ENCODE results near the gene WDR54. TPM values are rescaled to one million over a fixed set of nuclear protein-coding genes. Genes with fewer than 3 reads are reported as not detected.

The WDR54 gene
- total and polyA plus RNA-seq, 7 donors: 3.0 to 13.6 (median 8.0) TPM

DNA sequence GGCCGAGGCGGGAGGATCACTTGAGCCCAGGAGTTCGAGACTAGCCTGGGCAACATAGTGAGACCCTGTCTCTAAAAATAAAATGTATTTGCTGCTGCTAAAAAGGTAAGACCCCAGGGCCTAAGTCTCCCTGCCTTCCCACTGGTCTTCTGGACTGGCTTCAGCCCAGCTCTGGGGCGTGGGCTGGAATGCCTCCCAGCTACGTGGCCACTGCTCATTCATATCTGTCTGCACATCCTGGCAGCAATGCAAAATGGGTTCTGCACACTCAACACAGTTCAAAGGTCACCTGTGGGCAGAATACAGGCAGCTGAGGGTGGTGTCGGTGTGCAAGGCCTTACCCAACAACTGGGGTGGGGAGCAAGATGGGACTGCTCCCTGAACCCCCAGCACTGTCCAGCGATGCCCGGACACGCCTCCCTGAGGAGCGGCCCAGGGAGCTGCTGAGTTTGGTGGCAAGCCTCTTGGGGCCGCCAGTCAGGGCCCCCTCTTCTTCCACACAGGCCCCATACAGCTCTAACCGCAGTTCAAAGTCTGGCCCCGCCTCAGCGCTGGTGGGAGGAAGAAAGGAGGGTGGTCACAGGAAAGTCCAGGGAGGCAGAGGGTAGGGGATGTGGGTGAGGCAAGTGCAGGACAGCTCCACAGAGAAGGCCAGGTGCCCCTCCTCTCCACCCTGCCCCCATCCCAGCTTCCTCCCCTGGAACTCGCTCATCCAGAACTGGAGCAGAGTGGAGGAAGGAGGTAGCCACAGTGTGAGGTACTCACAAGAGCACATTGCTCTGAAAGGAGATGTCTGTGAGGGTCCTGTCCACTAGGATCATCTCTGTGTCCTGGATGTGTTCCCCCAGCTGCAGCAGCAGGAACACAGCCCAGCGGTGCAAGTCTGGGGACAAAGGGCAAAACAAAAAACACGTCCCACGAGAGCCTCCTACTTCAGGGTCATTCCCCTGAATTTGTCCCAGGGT lies 8.2 kb downstream of the WDR54 start:
- Histone ChIP-seq H3K9me3 (no peaks in the 10 kb centered on the region), H3K27me3 (no peaks in the 10 kb centered on the region), H3K36me3 (peaks cover 0 to 77% (median 31%) of the 10 kb centered on the region in 4 donors), H3K4me1 (no peaks in the 10 kb centered on the region), H3K27ac (no peak overlapping the region), H3K4me3 (no peak overlapping the region)
- TF ChIP-seq EP300 (IDR thresholded peaks at IDR 0.05) (no peak), POLR2AphosphoS5 (IDR thresholded peaks at IDR 0.05) (no peak), POLR2A (IDR thresholded peaks at IDR 0.05) (no peak)
- TF ChIP-seq, protein P1, sequence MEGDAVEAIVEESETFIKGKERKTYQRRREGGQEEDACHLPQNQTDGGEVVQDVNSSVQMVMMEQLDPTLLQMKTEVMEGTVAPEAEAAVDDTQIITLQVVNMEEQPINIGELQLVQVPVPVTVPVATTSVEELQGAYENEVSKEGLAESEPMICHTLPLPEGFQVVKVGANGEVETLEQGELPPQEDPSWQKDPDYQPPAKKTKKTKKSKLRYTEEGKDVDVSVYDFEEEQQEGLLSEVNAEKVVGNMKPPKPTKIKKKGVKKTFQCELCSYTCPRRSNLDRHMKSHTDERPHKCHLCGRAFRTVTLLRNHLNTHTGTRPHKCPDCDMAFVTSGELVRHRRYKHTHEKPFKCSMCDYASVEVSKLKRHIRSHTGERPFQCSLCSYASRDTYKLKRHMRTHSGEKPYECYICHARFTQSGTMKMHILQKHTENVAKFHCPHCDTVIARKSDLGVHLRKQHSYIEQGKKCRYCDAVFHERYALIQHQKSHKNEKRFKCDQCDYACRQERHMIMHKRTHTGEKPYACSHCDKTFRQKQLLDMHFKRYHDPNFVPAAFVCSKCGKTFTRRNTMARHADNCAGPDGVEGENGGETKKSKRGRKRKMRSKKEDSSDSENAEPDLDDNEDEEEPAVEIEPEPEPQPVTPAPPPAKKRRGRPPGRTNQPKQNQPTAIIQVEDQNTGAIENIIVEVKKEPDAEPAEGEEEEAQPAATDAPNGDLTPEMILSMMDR (IDR thresholded peaks at IDR 0.05): no peak
- peak; percentile 47 for DNase-seq
- intact Hi-C loops (cut with DNase I): no loop called here
- 34 to 81% methylated on average over 18 of the region's 18 CpGs for WGBS, 2 donors

DNA sequence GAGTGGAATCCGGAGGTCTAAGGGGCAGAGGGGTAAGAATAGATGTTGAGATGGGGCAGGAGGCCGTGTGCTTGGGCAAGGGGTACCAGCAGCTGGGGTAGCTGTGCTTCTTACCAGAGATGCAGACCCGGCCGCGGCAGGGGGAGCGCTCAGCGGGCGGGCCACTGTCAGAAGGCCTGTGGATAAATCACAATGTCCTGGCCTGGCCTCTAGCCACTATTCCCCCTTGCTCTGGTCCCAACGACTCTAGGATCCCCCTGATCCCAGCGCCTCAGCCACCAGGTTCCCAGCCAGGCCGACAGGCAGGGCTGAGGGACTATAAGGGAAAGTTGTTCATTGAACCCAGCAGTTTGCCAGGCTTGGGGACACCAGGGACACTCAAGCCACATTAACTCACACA lies 9.0 kb downstream of the WDR54 start:
- WGBS, 2 donors: 72 to 82% methylated on average over 11 of the region's 11 CpGs
- DNase-seq: peak; percentile 46
- Histone ChIP-seq H3K27ac (no peak overlapping the region), H3K4me1 (no peaks in the 10 kb centered on the region), H3K9me3 (no peaks in the 10 kb centered on the region), H3K27me3 (no peaks in the 10 kb centered on the region), H3K36me3 (peaks cover 0 to 72% (median 31%) of the 10 kb centered on the region in 4 donors), H3K4me3 (no peak overlapping the region)
- TF ChIP-seq, protein P1 (IDR thresholded peaks at IDR 0.05): no peak
- TF ChIP-seq POLR2AphosphoS5 (IDR thresholded peaks at IDR 0.05): no peak
- TF ChIP-seq EP300 (IDR thresholded peaks at IDR 0.05): no peak
- TF ChIP-seq POLR2A (IDR thresholded peaks at IDR 0.05): no peak
- intact Hi-C loops (cut with DNase I): no loop called here

DNA sequence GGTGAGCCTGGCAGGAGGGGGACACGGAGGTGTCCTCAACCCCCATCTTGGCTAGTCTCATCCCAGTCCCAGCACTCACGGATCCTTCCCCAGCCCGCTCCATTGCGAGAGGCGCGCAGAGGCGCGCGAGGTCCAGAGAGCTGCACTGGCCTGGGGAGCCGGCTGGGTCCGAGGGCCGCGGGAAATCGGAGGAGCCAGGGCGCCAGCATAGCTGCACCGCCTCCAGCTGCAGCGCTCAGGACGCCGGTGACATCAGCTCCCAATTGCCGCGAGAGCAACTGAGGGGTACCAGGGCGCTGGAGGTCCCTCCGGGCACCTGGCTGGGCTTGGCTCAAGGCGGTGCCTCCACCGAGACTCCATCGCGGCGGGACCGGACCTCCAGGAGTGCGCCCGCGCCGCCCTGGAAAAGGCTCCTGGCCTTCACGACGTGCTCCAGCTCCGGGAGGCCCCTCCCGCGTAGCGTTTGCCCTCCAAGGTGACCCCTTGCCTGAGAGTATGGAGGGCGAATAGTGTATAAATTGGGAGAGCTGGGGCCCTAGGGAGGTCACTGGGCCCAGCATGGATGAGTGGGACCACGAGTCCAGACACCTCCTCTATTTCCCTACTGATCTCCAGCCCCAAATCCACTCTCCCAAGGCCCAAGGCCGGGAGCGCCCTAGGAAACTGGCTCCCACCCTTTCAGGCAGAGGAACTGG lies 14.7 kb downstream of the WDR54 start:
- intact Hi-C loops (cut with DNase I): no loop called here
- Histone ChIP-seq H3K27ac (no peak overlapping the region), H3K4me1 (peaks cover 0 to 49% (median 34%) of the 10 kb centered on the region in 4 donors), H3K9me3 (no peaks in the 10 kb centered on the region), H3K4me3 (peak overlapping the region in 3 of 4 donors; percentile 2 to 16 (median 5)), H3K27me3 (peaks cover 0 to 4% (median 0%) of the 10 kb centered on the region in 3 donors), H3K36me3 (peaks cover 0 to 22% (median 3%) of the 10 kb centered on the region in 4 donors)
- no peak for TF ChIP-seq POLR2A (IDR thresholded peaks at IDR 0.05)
- no peak for TF ChIP-seq POLR2AphosphoS5 (IDR thresholded peaks at IDR 0.05)
- TF ChIP-seq, protein P1 (IDR thresholded peaks at IDR 0.05): no peak
- no peak for TF ChIP-seq EP300 (IDR thresholded peaks at IDR 0.05)
- 85 to 93% methylated on average over 43 of the region's 43 CpGs for WGBS, 2 donors
- DNase-seq: no peak

DNA sequence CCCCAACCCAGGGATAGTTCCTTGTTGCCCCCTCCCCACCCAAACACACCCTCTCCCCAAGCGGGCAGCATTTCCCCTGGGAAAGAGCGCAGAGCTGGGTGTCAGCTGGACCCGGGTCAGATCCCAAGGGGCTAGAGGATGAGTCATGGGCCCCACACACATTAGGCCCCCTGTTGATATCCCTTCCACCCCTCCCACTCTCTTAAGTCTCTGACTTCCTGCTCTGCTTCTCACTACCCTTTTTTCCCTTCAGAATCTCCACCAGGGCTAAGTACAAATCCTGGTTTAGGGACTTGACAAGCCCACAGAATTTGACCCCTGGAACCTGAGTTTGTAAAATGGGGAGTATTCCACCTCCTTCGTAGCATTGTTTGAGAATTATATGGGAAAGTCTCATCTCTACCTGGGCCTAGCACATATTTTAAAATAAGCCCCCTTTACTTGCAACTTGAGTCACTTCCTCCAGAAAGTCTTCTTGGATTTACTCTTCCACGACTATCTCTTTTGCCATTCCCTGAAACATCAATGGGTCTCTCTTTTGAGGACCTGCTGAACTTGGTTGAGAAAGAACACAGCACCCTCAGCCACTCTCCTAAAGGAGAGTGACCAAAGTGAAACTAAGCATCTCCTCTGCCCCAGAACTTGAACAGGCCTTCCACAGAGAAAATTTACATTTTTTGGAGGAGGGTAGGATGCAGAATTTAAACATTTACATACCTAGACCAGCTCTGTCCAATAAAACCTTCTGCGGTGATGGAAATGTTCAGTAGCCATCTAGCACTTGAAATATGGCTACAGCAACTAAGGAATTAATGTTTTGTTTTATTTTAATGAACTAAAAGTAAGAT lies 15.5 kb downstream of the WDR54 start:
- TF ChIP-seq POLR2AphosphoS5 (IDR thresholded peaks at IDR 0.05) (no peak), EP300 (IDR thresholded peaks at IDR 0.05) (no peak), POLR2A (IDR thresholded peaks at IDR 0.05) (no peak)
- TF ChIP-seq, protein P1 (IDR thresholded peaks at IDR 0.05): no peak
- intact Hi-C loops (cut with DNase I): no loop called here
- H3K27me3 ChIP-seq: peaks cover 5 to 13% (median 6%) of the 10 kb centered on the region in 3 donors
- WGBS, 2 donors: 69 to 83% methylated on average over 6 of the region's 6 CpGs
- H3K9me3 ChIP-seq: no peaks in the 10 kb centered on the region
- H3K4me1 ChIP-seq: peaks cover 0 to 57% (median 42%) of the 10 kb centered on the region in 4 donors
- no peak for DNase-seq
- H3K27ac ChIP-seq: peak overlapping the region in 1 of 4 donors; percentile 17
- peaks cover 0 to 13% (median 3%) of the 10 kb centered on the region in 4 donors for H3K36me3 ChIP-seq
- H3K4me3 ChIP-seq: no peak overlapping the region

Measured in sigmoid colon (tissue), 7 donors.